GM23248 (cell line): Measurements from ENCODE around the gene CERS5. TPM values are rescaled to one million over a fixed set of nuclear protein-coding genes. Genes with fewer than 3 reads are reported as not detected.

Experiments
- DNase-seq: peaks from one replicate; pipeline ENCODE4 v3.0.0-alpha.2; 2015
- H2AFZ ChIP-seq: fragments of 200-600 bp; sonication (generic); 2 replicates; pipeline ENCODE4 v1.6.1; 2016; ENCODE audit warnings: antibody characterized with exemption
- H3F3A ChIP-seq: fragments of 200-600 bp; sonication (generic); 2 replicates; pipeline ENCODE4 v1.6.1; 2016; ENCODE audit warnings: mild to moderate bottlenecking, antibody characterized with exemption, mixed run types; ENCODE audit not compliant: insufficient read depth
- H3K27ac ChIP-seq: fragments of 200-600 bp; sonication (generic); 2 replicates; pipeline ENCODE4 v1.5.1; 2016; ENCODE audit warnings: mild to moderate bottlenecking
- H3K27me3 ChIP-seq: fragments of 200-600 bp; sonication (generic); replicated peaks from 2 replicates; pipeline ENCODE4 v1.6.1; 2016; ENCODE audit warnings: mild to moderate bottlenecking; ENCODE audit not compliant: insufficient read depth
- H3K36me3 ChIP-seq: fragments of 200-600 bp; sonication (generic); 2 replicates; pipeline ENCODE4 v1.6.1; 2016; ENCODE audit warnings: low read depth, mild to moderate bottlenecking
- H3K4me1 ChIP-seq: fragments of 200-600 bp; sonication (generic); 2 replicates; pipeline ENCODE4 v1.6.1; 2016; ENCODE audit warnings: mild to moderate bottlenecking; ENCODE audit not compliant: insufficient read depth
- H3K4me2 ChIP-seq: fragments of 200-600 bp; sonication (generic); one replicate; pipeline ENCODE4 v1.6.1; 2016; ENCODE audit warnings: mild to moderate bottlenecking; ENCODE audit not compliant: unreplicated experiment
- H3K4me3 ChIP-seq: fragments of 200-600 bp; sonication (generic); 2 replicates; pipeline ENCODE4 v1.5.1; 2016; ENCODE audit warnings: mild to moderate bottlenecking
- H3K79me2 ChIP-seq: fragments of 200-600 bp; sonication (generic); 2 replicates; pipeline ENCODE4 v1.6.1; 2016; ENCODE audit warnings: mild to moderate bottlenecking; ENCODE audit not compliant: insufficient read depth
- H3K9ac ChIP-seq: fragments of 200-600 bp; sonication (generic); 2 replicates; pipeline ENCODE4 v1.6.1; 2016; ENCODE audit warnings: mild to moderate bottlenecking
- H3K9me2 ChIP-seq: fragments of 200-600 bp; sonication (generic); 2 replicates; pipeline ENCODE4 v1.6.1; 2016; ENCODE audit warnings: mixed run types, mild to moderate bottlenecking, moderate library complexity; ENCODE audit not compliant: insufficient read depth
- H3K9me3 ChIP-seq: fragments of 200-600 bp; sonication (generic); one replicate; pipeline ENCODE4 v1.6.1; 2017; ENCODE audit warnings: low read depth
- H4K20me1 ChIP-seq: fragments of 200-600 bp; sonication (generic); 2 replicates; pipeline ENCODE4 v1.6.0; 2016; ENCODE audit not compliant: insufficient read depth
- EZH2 ChIP-seq: fragments of 200-600 bp; sonication (generic); IDR thresholded peaks from 2 replicates; pipeline ENCODE4 v1.6.1; 2018; ENCODE audit warnings: antibody characterized with exemption, mild to moderate bottlenecking; ENCODE audit not compliant: insufficient read depth, poor library complexity, severe bottlenecking
- EZH2phosphoT487 ChIP-seq: fragments of 200-600 bp; sonication (generic); IDR thresholded peaks from 2 replicates; pipeline ENCODE4 v1.6.1; 2018; ENCODE audit warnings: antibody characterized with exemption, moderate library complexity, mild to moderate bottlenecking, low read depth; ENCODE audit not compliant: insufficient read depth
- WGBS, 2 experiments: methylation state at CpG; one replicate each; pipeline ENCODE4 v1.1.6; 2015 to 2017; ENCODE audit warnings: low lambda C conversion rate in 2 of 2, low coverage in 1 of 2; ENCODE audit errors: missing lambda C conversion rate in 2 of 2; 5-methylcytosine and 5-hydroxymethylcytosine counted together
- in situ Hi-C: fragments of 300-500 bp; cut with MboI; formaldehyde crosslinking; loops from 2 replicates; pipeline ENCODE4 v1.15.0; 2020
- polyA plus RNA-seq: library from polyadenylated mRNA; unstranded; fragments of >200 nt; fragmentation: Nextera tagmentation; extraction: Ambion mirVana; gene quantifications from 2 replicates; pipeline ENCODE4 v1.2.1, GENCODE V29; 2016
- total RNA-seq: library from RNA; depleted of rRNA; stranded (reverse); fragments of >200 nt; shearing (Covaris generic); gene quantifications from 2 replicates; pipeline ENCODE4 v1.2.3, GENCODE V29; 2014

Gene CERS5
- total and polyA plus RNA-seq, 2 experiments from 2014 or later: 60.7 to 99.2 TPM

DNA sequence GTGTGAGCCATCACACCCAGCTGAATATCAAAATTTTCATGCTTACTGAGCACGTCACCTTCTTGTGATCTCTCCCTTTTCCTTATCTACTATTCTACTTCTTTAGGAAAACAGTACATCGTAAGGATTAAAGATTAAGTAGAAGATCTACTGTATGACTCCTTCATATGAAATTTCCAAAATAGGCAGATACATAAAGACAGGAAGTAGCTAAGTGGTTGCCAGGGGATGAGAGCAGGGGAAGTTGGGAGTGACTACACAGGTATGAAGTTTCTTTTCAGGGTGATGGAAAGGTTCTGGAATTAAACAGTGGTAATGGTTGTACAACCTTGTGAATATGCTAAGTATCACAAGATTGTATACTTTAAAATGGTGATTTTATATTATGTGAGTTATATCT lies 36.5 kb upstream of the CERS5 start:
- H3K9me3 ChIP-seq: no peaks in the 10 kb centered on the region
- peaks cover 61% of the 10 kb centered on the region for H3K36me3 ChIP-seq
- H3K4me3 ChIP-seq: no peak overlapping the region
- no peak overlapping the region for H3K9ac ChIP-seq
- TF ChIP-seq EZH2phosphoT487 (no peak), EZH2 (no peak)
- in situ Hi-C loops: loop anchor here (10.0 kb wide), 1 partner anchor 111 kb away; no protein-coding TSS in a partner anchor
- H2AFZ ChIP-seq: no peak overlapping the region
- no peaks in the 10 kb centered on the region for H4K20me1 ChIP-seq
- H3K27me3 ChIP-seq: no peaks in the 10 kb centered on the region
- no peak for DNase-seq
- H3F3A ChIP-seq: peaks cover 79% of the 10 kb centered on the region
- peak overlapping the region; percentile 86 for H3K27ac ChIP-seq
- 74 to 81% methylated on average over 2 of the region's 2 CpGs for WGBS, 2 experiments
- H3K79me2 ChIP-seq: peaks cover 80% of the 10 kb centered on the region
- peaks cover 51% of the 10 kb centered on the region for H3K4me1 ChIP-seq
- H3K9me2 ChIP-seq: no peaks in the 10 kb centered on the region
- H3K4me2 ChIP-seq: no peak overlapping the region

DNA sequence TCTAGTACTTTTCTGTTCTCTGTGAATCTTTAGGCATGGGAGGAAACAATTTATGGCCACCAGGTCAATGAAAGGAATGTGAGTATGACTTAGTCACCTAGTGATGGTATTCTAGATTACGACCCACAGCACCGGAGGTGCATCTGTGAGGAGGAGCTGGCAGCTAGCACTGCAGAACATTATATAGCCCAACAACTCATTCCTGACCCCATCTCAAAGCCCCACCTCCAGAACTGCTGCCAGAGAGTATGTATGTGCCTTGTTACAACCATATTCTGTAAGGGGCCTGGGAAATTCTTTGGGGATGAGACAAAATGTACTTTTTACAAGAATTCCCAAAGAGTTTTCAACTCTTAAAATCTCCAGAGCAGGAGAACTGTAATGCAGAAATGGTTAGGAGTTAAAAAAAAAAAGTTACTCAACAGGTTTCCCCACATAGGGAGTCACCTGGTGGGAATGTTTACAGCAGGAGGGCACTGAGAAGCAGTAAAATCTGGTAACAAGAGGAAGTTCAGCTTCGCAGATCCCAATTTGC lies 34.9 kb upstream of the CERS5 start:
- in situ Hi-C loops: loop anchor here (10.0 kb wide), 1 partner anchor 113 kb away; no protein-coding TSS in a partner anchor
- H3K36me3 ChIP-seq: peaks cover 69% of the 10 kb centered on the region

DNA sequence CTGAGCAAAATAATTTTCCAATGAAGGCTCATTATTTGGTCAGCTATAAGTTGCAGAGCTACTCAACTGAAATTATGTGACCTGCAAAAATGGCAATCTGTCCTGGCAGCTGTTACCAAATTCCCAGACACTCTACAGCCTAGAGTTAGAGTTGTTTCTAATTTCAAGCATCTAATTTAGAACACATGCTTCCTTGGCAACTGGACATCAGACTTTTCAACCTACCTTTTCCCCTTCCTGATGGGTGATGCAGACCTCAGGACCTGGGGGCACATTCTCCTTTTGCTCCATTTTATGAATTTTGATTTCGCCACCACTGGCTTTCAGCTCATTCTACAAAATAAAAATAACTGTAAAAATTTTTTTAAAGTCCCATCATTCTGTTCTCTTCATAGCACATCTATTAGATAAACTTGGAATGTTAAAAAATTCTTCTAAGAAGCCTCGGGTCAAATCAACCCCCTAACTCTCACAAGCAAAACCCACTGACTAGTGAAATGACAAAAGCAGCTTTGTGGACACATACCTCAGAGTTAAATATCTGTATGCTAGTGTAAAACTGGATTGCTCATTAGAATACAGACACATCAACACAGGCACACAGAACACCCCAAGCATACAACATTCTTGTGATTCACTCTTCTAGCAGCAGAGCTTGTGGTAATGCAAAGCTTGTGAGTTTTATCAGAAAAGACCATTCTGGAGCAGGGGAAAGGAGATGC lies 33.5 kb upstream of the CERS5 start:
- peak overlapping the region; percentile 51 for H3K4me2 ChIP-seq
- H3K4me1 ChIP-seq: peaks cover 71% of the 10 kb centered on the region

More for the DNA sequence above, 34.9 kb upstream of the CERS5 start:
- Histone ChIP-seq H3F3A (peaks cover 87% of the 10 kb centered on the region), H3K4me1 (peaks cover 65% of the 10 kb centered on the region), H4K20me1 (no peaks in the 10 kb centered on the region), H3K79me2 (peaks cover 80% of the 10 kb centered on the region), H3K9me2 (no peaks in the 10 kb centered on the region), H2AFZ (no peak overlapping the region), H3K4me3 (peak overlapping the region; percentile 24), H3K4me2 (peak overlapping the region; percentile 66), H3K27ac (peak overlapping the region; percentile 86), H3K9ac (peak overlapping the region; percentile 52), H3K27me3 (no peaks in the 10 kb centered on the region), H3K9me3 (no peaks in the 10 kb centered on the region)
- TF ChIP-seq EZH2 (no peak), EZH2phosphoT487 (0 out of 2 replicates have a peak, but pooled peaks have one; percentile 58)
- 19 to 20% methylated on average over 3 of the region's 3 CpGs for WGBS, 2 experiments
- DNase-seq: peak; percentile 87

DNA sequence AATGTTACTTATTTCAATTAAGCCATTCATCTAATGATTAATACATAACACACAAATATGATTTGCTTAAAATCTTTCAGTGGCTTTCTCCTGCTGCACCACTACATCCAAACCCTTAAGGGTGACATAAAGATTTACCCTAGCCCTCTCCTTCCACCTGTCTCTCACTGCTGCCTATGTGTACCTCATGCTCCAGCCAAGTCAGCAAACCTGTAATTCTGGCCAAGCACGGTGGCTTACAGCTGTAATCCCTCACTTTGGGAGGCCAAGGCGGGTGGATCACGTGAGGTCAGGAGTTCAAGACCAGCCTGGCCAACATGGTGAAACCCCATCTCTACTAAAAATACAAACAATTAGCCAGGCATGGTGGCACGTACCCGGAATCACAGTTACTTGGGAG lies 31.7 kb upstream of the CERS5 start:
- Histone ChIP-seq H3K36me3 (peaks cover 71% of the 10 kb centered on the region), H3K27me3 (no peaks in the 10 kb centered on the region), H3K27ac (no peak overlapping the region), H3K79me2 (peaks cover 79% of the 10 kb centered on the region), H3K4me1 (peaks cover 75% of the 10 kb centered on the region), H2AFZ (no peak overlapping the region), H3K4me2 (no peak overlapping the region), H3K9me3 (no peaks in the 10 kb centered on the region), H3F3A (peaks cover 92% of the 10 kb centered on the region), H3K9me2 (no peaks in the 10 kb centered on the region), H3K9ac (no peak overlapping the region), H3K4me3 (no peak overlapping the region), H4K20me1 (no peaks in the 10 kb centered on the region)
- no peak for DNase-seq
- no peak for TF ChIP-seq EZH2
- no peak for TF ChIP-seq EZH2phosphoT487
- in situ Hi-C loops: no loop called here
- WGBS, 2 experiments: 92 to 93% methylated on average over 5 of the region's 5 CpGs

More for the DNA sequence above, 33.5 kb upstream of the CERS5 start:
- H3K79me2 ChIP-seq: peaks cover 80% of the 10 kb centered on the region
- H3K9me3 ChIP-seq: no peaks in the 10 kb centered on the region
- peaks cover 74% of the 10 kb centered on the region for H3K36me3 ChIP-seq
- H4K20me1 ChIP-seq: no peaks in the 10 kb centered on the region
- H3K27me3 ChIP-seq: no peaks in the 10 kb centered on the region
- H3K4me3 ChIP-seq: no peak overlapping the region
- WGBS, 2 experiments: 39 to 43% methylated on average over 2 of the region's 2 CpGs
- DNase-seq: peak; percentile 82
- TF ChIP-seq EZH2 (no peak), EZH2phosphoT487 (no peak)
- in situ Hi-C loops: loop anchor here (10.0 kb wide), 1 partner anchor 114 kb away; no protein-coding TSS in a partner anchor
- H3K9ac ChIP-seq: peak overlapping the region; percentile 46
- no peak overlapping the region for H2AFZ ChIP-seq
- peak overlapping the region; percentile 86 for H3K27ac ChIP-seq
- peaks cover 93% of the 10 kb centered on the region for H3F3A ChIP-seq
- H3K9me2 ChIP-seq: no peaks in the 10 kb centered on the region
